K562 (cell line): ENCODE data around the gene SLC6A16. TPM values are rescaled to one million over a fixed set of nuclear protein-coding genes. Genes with fewer than 3 reads are reported as not detected.

Source experiments
- ATAC-seq: fragments of 200-7000 bp; cut with Tn5 transposase; 3 replicates; pipeline ENCODE4 v1.9.1; 2020; ENCODE audit warnings: moderate library complexity
- BruUV-seq: library from RNA; stranded (reverse); fragments of 400-500 nt; replicated peaks from 2 replicates; lab custom pipeline; 2021; lab: Mats Ljungman, UMichigan
- CTCF ChIA-PET: fragments of 300-600 bp; formaldehyde crosslinking; extraction: SDS; loops from one replicate; lab custom pipeline; 2021; ENCODE audit warnings: low intra/inter-chr PET ratio; lab: Yijun Ruan, JAX
- POLR2A ChIA-PET: fragments of 300-600, 350-650 bp; sonication (Branson Sonifier 250); formaldehyde crosslinking; extraction: SDS; loops from one replicate; lab custom pipeline; 2021; ENCODE audit warnings: antibody characterized with exemption, inconsistent platforms; lab: Yijun Ruan, JAX
- DNase-seq, 4 experiments: peaks; one replicate each; pipeline versions ENCODE4 v3.0.0 to v3.0.0-alpha.2; 2011 to 2018; ENCODE audit warnings: low spot score in 3 of 4, mixed read lengths in 3 of 4; ENCODE audit errors: extremely low read depth in 1 of 4
- FAIRE-seq: peaks from 2 replicates; lab custom pipeline; 2011; peaks lifted over from hg19 to GRCh38; lab: Jason Lieb, UNC
- H2AFZ ChIP-seq: 2 replicates; pipeline ENCODE4 v1.6.0; 2011; ENCODE audit warnings: low read depth, low read length, control low read depth, inconsistent platforms
- H3K27ac ChIP-seq: fragments of 200-600 bp; 3 replicates; pipeline ENCODE4 v1.8.0; 2011; ENCODE audit warnings: low read depth, mild to moderate bottlenecking, control low read depth, inconsistent platforms, low read length, moderate library complexity, mixed read lengths; ENCODE audit errors: extremely low read depth
- H3K27me3 ChIP-seq, 2 experiments: fragments of 300-600 bp in 1 of 2; 2 replicates in 1 of 2; 3 replicates in 1 of 2; pipeline versions ENCODE4 v1.6.0 to v1.8.0; 2011; ENCODE audit warnings: inconsistent platforms in 2 of 2, low read length in 2 of 2, mild to moderate bottlenecking in 1 of 2, mixed read lengths in 1 of 2, moderate library complexity in 1 of 2; ENCODE audit not compliant: control insufficient read depth in 2 of 2, insufficient read depth in 2 of 2
- H3K36me3 ChIP-seq: fragments of 300-600 bp; 3 replicates; pipeline ENCODE4 v1.8.0; 2011; ENCODE audit warnings: mild to moderate bottlenecking, low read length, inconsistent platforms; ENCODE audit not compliant: control insufficient read depth, insufficient read depth
- H3K4me1 ChIP-seq, 2 experiments: fragments of 200-600 bp in 1 of 2; replicated peaks in 1 of 2; 2 replicates in 1 of 2; 3 replicates in 1 of 2; pipeline versions ENCODE4 v1.5.1 to v1.8.0; 2011; ENCODE audit warnings: inconsistent platforms in 2 of 2, low read length in 2 of 2, mild to moderate bottlenecking in 1 of 2, mixed read lengths in 1 of 2, moderate library complexity in 1 of 2; ENCODE audit not compliant: control insufficient read depth in 2 of 2, insufficient read depth in 2 of 2
- H3K4me2 ChIP-seq: 2 replicates; pipeline ENCODE4 v1.6.1; 2011; ENCODE audit warnings: low read length, control low read depth, inconsistent platforms, mixed read lengths; ENCODE audit not compliant: insufficient read depth
- H3K4me3 ChIP-seq: fragments of 200-600 bp; sonication (generic), shearing (Covaris generic); 2 replicates; pipeline ENCODE4 v1.5.1; 2016; ENCODE audit warnings: control low read depth, inconsistent platforms
- H3K79me2 ChIP-seq: fragments of 200-600 bp; 3 replicates; pipeline ENCODE4 v1.8.0; 2011; ENCODE audit warnings: low read length, inconsistent platforms; ENCODE audit not compliant: control insufficient read depth, insufficient read depth
- H3K9ac ChIP-seq, 2 experiments: 2 replicates each; pipeline versions ENCODE4 v1.6.0 to v1.6.1; 2011; ENCODE audit warnings: low read depth in 2 of 2, low read length in 2 of 2, control low read depth in 1 of 2, inconsistent platforms in 1 of 2, mild to moderate bottlenecking in 1 of 2, mixed read lengths in 1 of 2; ENCODE audit not compliant: insufficient read depth in 1 of 2
- H3K9me1 ChIP-seq: one replicate; pipeline ENCODE4 v1.6.0; 2011; ENCODE audit warnings: inconsistent platforms, mild to moderate bottlenecking, low read length, moderate library complexity; ENCODE audit not compliant: control insufficient read depth, insufficient read depth
- H3K9me3 ChIP-seq: replicated peaks from 2 replicates; pipeline ENCODE4 v1.5.1; 2011; ENCODE audit warnings: low read depth, low read length, inconsistent platforms; ENCODE audit not compliant: control insufficient read depth, insufficient read depth
- H4K20me1 ChIP-seq: replicated peaks from 2 replicates; pipeline ENCODE4 v1.6.1; 2011; ENCODE audit warnings: low read length, inconsistent platforms, mixed read lengths; ENCODE audit not compliant: control insufficient read depth, insufficient read depth
- ZBTB33 ChIP-seq: sonication (generic); formaldehyde crosslinking; IDR thresholded peaks from 2 replicates; pipeline ENCODE4 v1.8.1; 2023; ENCODE audit warnings: mild to moderate bottlenecking, missing genetic modification reagents
- ZNF696 ChIP-seq: fragments of 250-450 bp; sonication (Bioruptor Pico); conservative IDR thresholded peaks from 2 replicates; pipeline ENCODE4 v1.4.0; 2020; ENCODE audit warnings: mild to moderate bottlenecking, moderate library complexity
- WGBS: fragments of 100-300 bp; shearing (Covaris generic); methylation state at CpG from one replicate; pipeline ENCODE4 v1.1.6; 2016; ENCODE audit warnings: low coverage, mixed read lengths; ENCODE audit not compliant: insufficient coverage; ENCODE audit errors: missing lambda C conversion rate; 5-methylcytosine and 5-hydroxymethylcytosine counted together
- in situ Hi-C: fragments of 300-500 bp; cut with MboI; formaldehyde crosslinking; loops from 4 replicates; pipeline ENCODE4 v1.15.0; 2018; ENCODE audit warnings: inconsistent platforms, mixed read lengths
- intact Hi-C: fragments of 100-400 bp; cut with micrococcal nuclease; formaldehyde crosslinking; loops from 2 replicates; pipeline ENCODE4 v1.14.2; 2022
- polyA plus RNA-seq, 8 experiments: library from polyadenylated mRNA; depleted of rRNA in 4 of 8; stranded (reverse) in 5 of 8; unstranded in 3 of 8; fragments of >200 nt; fragmentation: Nextera tagmentation in 2 of 8; fragmentation: Illumina TruSeq in 1 of 8; extraction: Ambion mirVana in 2 of 8; extraction: Trizol in 1 of 8; gene quantifications; 2 replicates each; pipeline versions ENCODE4 v1.2.1 to v1.2.3, GENCODE V29; 2011 to 2014; ENCODE audit warnings: inconsistent platforms in 1 of 8, missing spikeins in 1 of 8
- total RNA-seq, 7 experiments: library from RNA; depleted of rRNA in 6 of 7; stranded (reverse); fragments of >200 nt in 6 of 7; fragmentation: Illumina TruSeq in 2 of 7; extraction: Trizol in 2 of 7; gene quantifications; 2 replicates each; pipeline versions ENCODE4 v1.2.1 to v1.2.3, GENCODE V29; 2011 to 2021; ENCODE audit warnings: low replicate concordance in 1 of 7

Gene SLC6A16
- total and polyA plus RNA-seq, 9 of the 15 experiments (the other 6 are each of a cell fraction or from before 2014, with no cell fraction given) = 0.05 to 0.95 (median 0.36) TPM

- BruUV-seq = no TSS peak
Observed at GRCh38 chr19:49264258-49264657, 60.7 kb downstream of the SLC6A16 start.

More at GRCh38 chr19:49264258-49264657, 60.7 kb downstream of the SLC6A16 start:
- Histone ChIP-seq H3K9me1 (no peaks in the 10 kb centered on the region), H4K20me1 (no peaks in the 10 kb centered on the region), H3K27ac (no peak overlapping the region)
- TF ChIP-seq ZBTB33 (CRISPR knock-in tag) = peak; percentile 58
- TF ChIP-seq ZNF696 (CRISPR knock-in tag) = no peak
- TF ChIP-seq, all 486 proteins: peak for 1
- FAIRE-seq = no peak
- ATAC-seq = no peak
- Histone ChIP-seq H3K9ac (no peak overlapping the region), H3K4me3 (no peak overlapping the region), H3K79me2 (no peaks in the 10 kb centered on the region), H3K4me1 (no peaks in the 10 kb centered on the region; a peak in 1 of 5 replicates), H3K36me3 (no peaks in the 10 kb centered on the region), H3K4me2 (no peak overlapping the region), H3K27me3 (no peaks in the 10 kb centered on the region), H2AFZ (no peak overlapping the region), H3K9me3 (peaks cover 8% of the 10 kb centered on the region)
- POLR2A ChIA-PET = no interaction called here
- DNase-seq = peak in 2 of 4 experiments; percentile 30 to 32
- in situ Hi-C loops (no loop called here), intact Hi-C loops (loop anchor here (10.0 kb wide), 1 partner anchor 181 kb away; the partner anchor contains the start of gene SLC17A7)
- CTCF ChIA-PET = no interaction called here
- WGBS = 49% methylated on average over 10 of the region's 10 CpGs
